ENCODE data around the gene TNNT3. TPM values are rescaled to one million over a fixed set of nuclear protein-coding genes. Genes with fewer than 3 reads are reported as not detected.

The TNNT3 gene
- total and polyA plus RNA-seq, 2 of the 4 experiments (the other 2 are of a cell fraction) = not detected

GRCh38 chr11:1878137-1879031, 41.1 kb upstream of the TNNT3 start:
- POLR2A ChIA-PET (ENCODE audit: unreplicated experiment) = no interaction called here
- no peak overlapping the region for H2BK20ac ChIP-seq (ENCODE audit: low read depth, low read length)
- H2BK5ac ChIP-seq (ENCODE audit: low read depth, low read length, poor library complexity, severe bottlenecking) = no peak overlapping the region
- intact Hi-C loops (cut with micrococcal nuclease) = no loop called here
- H3K23ac ChIP-seq (ENCODE audit: low read depth, low read length) = no peak overlapping the region
- H2AFZ ChIP-seq (replicated peaks; ENCODE audit: low read length, poor library complexity) = no peak overlapping the region
- no peak overlapping the region for H4K91ac ChIP-seq (ENCODE audit: insufficient read depth, low read depth, low read length)
- H3K56ac ChIP-seq (ENCODE audit: extremely low read depth, insufficient read depth, low read length) = no peak overlapping the region
- H2BK120ac ChIP-seq (ENCODE audit: low read depth, low read length) = no peak overlapping the region
- TF ChIP-seq MAFK (IDR thresholded peaks at IDR 0.05; ENCODE audit: low read depth, low read length) (no peak), FOS (IDR thresholded peaks at IDR 0.05; ENCODE audit: low read depth, low read length) (no peak), MXI1 (IDR thresholded peaks at IDR 0.05; ENCODE audit: borderline replicate concordance, low read depth, low read length) (no peak), CEBPB (IDR thresholded peaks at IDR 0.05; ENCODE audit: low read depth, low read length) (no peak), RAD21 (IDR thresholded peaks at IDR 0.05; ENCODE audit: low read length) (no peak), NFE2L2 (IDR thresholded peaks at IDR 0.05; ENCODE audit: low read depth, low read length) (no peak), RCOR1 (IDR thresholded peaks at IDR 0.05; ENCODE audit: insufficient replicate concordance, low read length) (no peak), BHLHE40 (IDR thresholded peaks at IDR 0.05; ENCODE audit: low read depth, low read length) (no peak), POLR2A (IDR thresholded peaks at IDR 0.05; ENCODE audit: low read depth, low read length) (no peak), RFX5 (IDR thresholded peaks at IDR 0.05; ENCODE audit: low read depth, low read length) (no peak), USF2 (IDR thresholded peaks at IDR 0.05; ENCODE audit: low read depth, low read length) (no peak), SMC3 (IDR thresholded peaks at IDR 0.05; ENCODE audit: low read depth, low read length) (no peak)
- TF ChIP-seq, protein P1, sequence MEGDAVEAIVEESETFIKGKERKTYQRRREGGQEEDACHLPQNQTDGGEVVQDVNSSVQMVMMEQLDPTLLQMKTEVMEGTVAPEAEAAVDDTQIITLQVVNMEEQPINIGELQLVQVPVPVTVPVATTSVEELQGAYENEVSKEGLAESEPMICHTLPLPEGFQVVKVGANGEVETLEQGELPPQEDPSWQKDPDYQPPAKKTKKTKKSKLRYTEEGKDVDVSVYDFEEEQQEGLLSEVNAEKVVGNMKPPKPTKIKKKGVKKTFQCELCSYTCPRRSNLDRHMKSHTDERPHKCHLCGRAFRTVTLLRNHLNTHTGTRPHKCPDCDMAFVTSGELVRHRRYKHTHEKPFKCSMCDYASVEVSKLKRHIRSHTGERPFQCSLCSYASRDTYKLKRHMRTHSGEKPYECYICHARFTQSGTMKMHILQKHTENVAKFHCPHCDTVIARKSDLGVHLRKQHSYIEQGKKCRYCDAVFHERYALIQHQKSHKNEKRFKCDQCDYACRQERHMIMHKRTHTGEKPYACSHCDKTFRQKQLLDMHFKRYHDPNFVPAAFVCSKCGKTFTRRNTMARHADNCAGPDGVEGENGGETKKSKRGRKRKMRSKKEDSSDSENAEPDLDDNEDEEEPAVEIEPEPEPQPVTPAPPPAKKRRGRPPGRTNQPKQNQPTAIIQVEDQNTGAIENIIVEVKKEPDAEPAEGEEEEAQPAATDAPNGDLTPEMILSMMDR (conservative IDR thresholded peaks at IDR 0.05; ENCODE audit: low read depth, low read length) = no peak
- H3K79me1 ChIP-seq (ENCODE audit: low read depth in 1 of 2, low read length in 2 of 2) = no peaks in the 10 kb centered on the region
- BruUV-seq (replicated peaks) = no TSS peak
- H3K9me1 ChIP-seq (ENCODE audit: insufficient read depth, low read length) = no peaks in the 10 kb centered on the region
- no peak overlapping the region for H2BK15ac ChIP-seq (ENCODE audit: low read depth, low read length)
- no peak overlapping the region for H3K9ac ChIP-seq (ENCODE audit: low read depth, low read length)
- peaks cover 4% of the 10 kb centered on the region; the same call in 1 of the 2 replicates for H3K27me3 ChIP-seq (ENCODE audit: control insufficient read depth, insufficient read depth, low read length)
- no peak overlapping the region for H2AK5ac ChIP-seq (ENCODE audit: low read depth, low read length)
- H3K14ac ChIP-seq (replicated peaks; ENCODE audit: low read depth, low read length) = no peak overlapping the region
- H2AK9ac ChIP-seq (replicated peaks; ENCODE audit: low read depth, low read length, poor library complexity) = no peak overlapping the region
- H3K27ac ChIP-seq (ENCODE audit: insufficient read depth, low read length) = no peak overlapping the region
- H3K4me1 ChIP-seq (ENCODE audit: control insufficient read depth, insufficient read depth, low read length) = peaks cover 3% of the 10 kb centered on the region; the same call in 1 of the 2 replicates
- H4K5ac ChIP-seq (ENCODE audit: low read depth, low read length) = no peak overlapping the region
- DNase-seq (no peak), ATAC-seq (ENCODE audit: low read depth) (no peak)
- H3K36me3 ChIP-seq (ENCODE audit: control insufficient read depth, insufficient read depth, low read length) = no peaks in the 10 kb centered on the region
- H4K8ac ChIP-seq (ENCODE audit: low read depth in 2 of 2, low read length in 2 of 2) = no peak overlapping the region
- no peaks in the 10 kb centered on the region for H4K20me1 ChIP-seq (ENCODE audit: insufficient read depth, low read length)
- no peak overlapping the region for H3K4me2 ChIP-seq (ENCODE audit: low read depth, low read length)
- CTCF ChIA-PET = no interaction called here
- H3K9me3 ChIP-seq (ENCODE audit: control insufficient read depth, insufficient read depth, low read length) = no peaks in the 10 kb centered on the region
- WGBS, 2 experiments (ENCODE audit: extremely low coverage in 2 of 2, insufficient read length in 1 of 2) = 97% methylated on average over 11 of the region's 30 CpGs; no CpG with 5 or more reads in 1 of the 2 experiments
- no peak overlapping the region for H3K4ac ChIP-seq (ENCODE audit: low read depth, low read length)
- H3K4me3 ChIP-seq (ENCODE audit: insufficient read depth, low read depth, low read length) = no peak overlapping the region
- dilution Hi-C loops (cut with HindIII; ENCODE audit: low sequenced_read_pairs, unreplicated experiment) = no loop called here
- no peak overlapping the region for H3K18ac ChIP-seq (ENCODE audit: low read depth, low read length)
- in situ Hi-C loops (cut with MboI; ENCODE audit: low sequenced_read_pairs) = no loop called here

Data from IMR-90 (cell line).